T47D (cell line): Measurements from ENCODE around the gene FECH.

ENCODE experiments used
- DNase-seq, 2 experiments: peaks; one replicate each; pipeline versions ENCODE4 v3.0.0 to v3.0.0-alpha.2; 2011 to 2012; ENCODE audit warnings: low read depth in 1 of 2, low spot score in 1 of 2
- JUND ChIP-seq: IDR thresholded peaks from 2 replicates; pipeline ENCODE4 v1.6.1; 2012; ENCODE audit warnings: low read depth
- in situ Hi-C: cut with HindIII; loops from 2 replicates; pipeline ENCODE4 v1.10.0; 2016; ENCODE audit warnings: low sequenced_read_pairs, low pct_unique_long_range_greater_than_20kb

FECH gene

GRCh38 chr18:57586251-57587049 lies at the start of gene FECH:
TSS of gene FECH (minus strand) at chr18:57586702. CDS start at chr18:57586620, 82 bp downstream.
- DNase-seq = peak; percentile 70 to 88
- in situ Hi-C loops = no loop called here
- no peak for TF ChIP-seq JUND

GRCh38 chr18:57635003-57635822 lies 48.7 kb upstream of the FECH start:
- no peak for DNase-seq
- in situ Hi-C loops = no loop called here
- no peak for TF ChIP-seq JUND

- TF ChIP-seq JUND = no peak
- no peak for DNase-seq
- in situ Hi-C loops = no loop called here
These were observed 45.2 kb upstream of the FECH start for GRCh38 chr18:57631697-57632096.

- DNase-seq = no peak
- TF ChIP-seq JUND = no peak
- in situ Hi-C loops = no loop called here
These were observed 44.5 kb upstream of the FECH start for GRCh38 chr18:57630754-57631595.

GRCh38 chr18:57630002-57630753 lies 43.7 kb upstream of the FECH start:
- DNase-seq = peak; percentile 77 to 94
- no peak for TF ChIP-seq JUND
- in situ Hi-C loops = no loop called here

GRCh38 chr18:57629422-57629821 lies 42.9 kb upstream of the FECH start:
- in situ Hi-C loops = no loop called here

GRCh38 chr18:57627488-57627887 lies 41.0 kb upstream of the FECH start:
- in situ Hi-C loops = no loop called here
- no peak for DNase-seq
- TF ChIP-seq JUND = no peak

More at GRCh38 chr18:57629422-57629821, 42.9 kb upstream of the FECH start:
- no peak for TF ChIP-seq JUND
- no peak for DNase-seq

GRCh38 chr18:57624988-57625387 lies 38.5 kb upstream of the FECH start:
- TF ChIP-seq JUND = no peak
- in situ Hi-C loops = no loop called here
- no peak for DNase-seq

GRCh38 chr18:57621246-57621604 lies 34.7 kb upstream of the FECH start:
- in situ Hi-C loops = no loop called here
- DNase-seq = no peak
- no peak for TF ChIP-seq JUND

GRCh38 chr18:57619876-57620275 lies 33.4 kb upstream of the FECH start:
- in situ Hi-C loops = no loop called here
- DNase-seq = no peak
- no peak for TF ChIP-seq JUND

GRCh38 chr18:57618910-57619309 lies 32.4 kb upstream of the FECH start:
- no peak for TF ChIP-seq JUND
- in situ Hi-C loops = no loop called here
- DNase-seq = no peak

- in situ Hi-C loops = no loop called here
- DNase-seq = no peak
- no peak for TF ChIP-seq JUND
These were observed 17.4 kb upstream of the FECH start for GRCh38 chr18:57603871-57604270.
